Pons (tissue), 1 donor: ENCODE data around the gene FMO2.

Experiments used
- DNase-seq: peaks from one replicate; pipeline ENCODE4 v3.0.0-alpha.2; 2016; ENCODE audit warnings: low spot score

The FMO2 gene

DNA sequence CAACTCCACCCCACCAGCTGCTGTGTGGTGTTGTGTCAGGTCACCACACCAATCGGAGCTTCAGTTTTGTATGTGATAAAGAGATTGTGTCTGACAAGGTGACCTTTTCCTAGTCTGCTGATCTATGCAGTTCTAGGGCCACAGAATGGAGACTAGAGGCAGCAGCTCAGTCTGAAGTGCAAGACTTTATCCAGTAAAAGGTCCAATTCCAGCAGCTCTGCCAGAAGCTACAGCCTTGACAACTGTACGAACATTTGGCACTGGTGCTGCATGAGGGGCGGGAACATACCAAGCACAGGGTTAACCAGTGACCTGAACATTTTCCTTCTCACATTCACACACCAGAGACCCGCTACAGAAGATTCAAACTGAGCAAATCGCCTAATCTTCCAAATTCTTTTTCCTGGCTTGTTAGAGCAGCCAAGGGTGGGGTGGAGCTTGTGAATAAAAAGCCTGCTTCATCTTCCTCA, 72.5 kb downstream of the FMO2 start:
- no peak for DNase-seq

GRCh38 chr1:171258429-171258828, 73.3 kb downstream of the FMO2 start:
- DNase-seq = no peak

GRCh38 chr1:171258943-171259342, 73.8 kb downstream of the FMO2 start:
- no peak for DNase-seq
